AG10803 (cell line): Measurements from ENCODE around the gene CTNNA2.

Source experiments
- DNase-seq: peaks from one replicate; pipeline ENCODE4 v3.0.0; 2010; ENCODE audit warnings: low read depth
- H3K4me3 ChIP-seq: 2 replicates; pipeline ENCODE4 v1.5.1; 2011; ENCODE audit warnings: mild to moderate bottlenecking, low read length, control low read depth
- CTCF ChIP-seq: conservative IDR thresholded peaks from 2 replicates; pipeline ENCODE4 v1.5.1; 2011; ENCODE audit warnings: mild to moderate bottlenecking, low read length, control low read depth, inconsistent platforms

CTNNA2 gene

GRCh38 chr2:80515964-80516363 lies 1003.1 kb downstream of the CTNNA2 start:
- DNase-seq, result no peak
- no peak overlapping the region for H3K4me3 ChIP-seq
- no peak for TF ChIP-seq CTCF

GRCh38 chr2:80517316-80517715 lies 1004.5 kb downstream of the CTNNA2 start:
- no peak for TF ChIP-seq CTCF
- H3K4me3 ChIP-seq, result no peak overlapping the region
- no peak for DNase-seq

- DNase-seq, result peak; percentile 9
Measured at GRCh38 chr2:80519121-80519643, 1006.3 kb downstream of the CTNNA2 start.

GRCh38 chr2:80519699-80520291 lies 1006.9 kb downstream of the CTNNA2 start:
- DNase-seq, result no peak
- no peak for TF ChIP-seq CTCF
- no peak overlapping the region for H3K4me3 ChIP-seq

More at GRCh38 chr2:80519121-80519643, 1006.3 kb downstream of the CTNNA2 start:
- H3K4me3 ChIP-seq, result no peak overlapping the region
- no peak for TF ChIP-seq CTCF

GRCh38 chr2:80525152-80525551 lies 1012.3 kb downstream of the CTNNA2 start:
- H3K4me3 ChIP-seq, result no peak overlapping the region
- DNase-seq, result no peak
- TF ChIP-seq CTCF, result no peak

- TF ChIP-seq CTCF, result no peak
Measured at GRCh38 chr2:80527119-80527518, 1014.3 kb downstream of the CTNNA2 start.

GRCh38 chr2:80529466-80530165 lies 1016.8 kb downstream of the CTNNA2 start:
- no peak for TF ChIP-seq CTCF
- DNase-seq, result no peak
- no peak overlapping the region for H3K4me3 ChIP-seq

More at GRCh38 chr2:80527119-80527518, 1014.3 kb downstream of the CTNNA2 start:
- no peak overlapping the region for H3K4me3 ChIP-seq
- no peak for DNase-seq
